H9 (cell line): Measurements from ENCODE around the gene OR2AK2. TPM values are rescaled to one million over a fixed set of nuclear protein-coding genes. Genes with fewer than 3 reads are reported as not detected.

Source experiments
- DNase-seq: peaks from one replicate; pipeline ENCODE4 v3.0.0-alpha.2; 2017
- H2AFZ ChIP-seq: one replicate; pipeline ENCODE4 v1.6.1; 2013; ENCODE audit warnings: mild to moderate bottlenecking, low read length, control low read depth, moderate library complexity
- H2AK5ac ChIP-seq: 2 replicates; pipeline ENCODE4 v1.6.1; 2013; ENCODE audit warnings: low read length, control low read depth, mixed read lengths; ENCODE audit not compliant: insufficient read length
- H2BK120ac ChIP-seq: one replicate; pipeline ENCODE4 v1.6.1; 2013; ENCODE audit warnings: low read depth, mild to moderate bottlenecking, low read length, control low read depth, inconsistent platforms; ENCODE audit not compliant: poor library complexity, severe bottlenecking
- H2BK12ac ChIP-seq: 2 replicates; pipeline ENCODE4 v1.6.1; 2013; ENCODE audit warnings: low read length, control low read depth, mixed read lengths, low read depth; ENCODE audit not compliant: insufficient read length
- H2BK15ac ChIP-seq: 2 replicates; pipeline ENCODE4 v1.6.1; 2013; ENCODE audit warnings: low read depth, low read length, control low read depth
- H2BK20ac ChIP-seq: one replicate; pipeline ENCODE4 v1.6.1; 2013; ENCODE audit warnings: low read depth, mild to moderate bottlenecking, low read length, control low read depth, inconsistent platforms; ENCODE audit not compliant: poor library complexity, severe bottlenecking
- H2BK5ac ChIP-seq: 2 replicates; pipeline ENCODE4 v1.6.1; 2013; ENCODE audit warnings: low read length, control low read depth, mixed read lengths; ENCODE audit not compliant: insufficient read length
- H3K14ac ChIP-seq: 2 replicates; pipeline ENCODE4 v1.6.1; 2013; ENCODE audit warnings: low read length, control low read depth; ENCODE audit not compliant: insufficient read depth
- H3K18ac ChIP-seq: 2 replicates; pipeline ENCODE4 v1.6.1; 2013; ENCODE audit warnings: low read depth, mild to moderate bottlenecking, mixed read lengths, low read length, control low read depth; ENCODE audit not compliant: insufficient read length
- H3K23ac ChIP-seq: 2 replicates; pipeline ENCODE4 v1.6.1; 2013; ENCODE audit warnings: low read length, control low read depth, mixed read lengths, low read depth; ENCODE audit not compliant: insufficient read length
- H3K23me2 ChIP-seq: 2 replicates; pipeline ENCODE4 v1.6.1; 2013; ENCODE audit warnings: low read depth, mild to moderate bottlenecking, mixed read lengths, low read length, control low read depth; ENCODE audit not compliant: insufficient read length, poor library complexity, severe bottlenecking
- H3K27ac ChIP-seq: 2 replicates; pipeline ENCODE4 v1.5.1; 2013; ENCODE audit warnings: low read length, control low read depth, mixed read lengths, low read depth; ENCODE audit not compliant: insufficient read length
- H3K27me3 ChIP-seq: 2 replicates; pipeline ENCODE4 v1.6.1; 2013; ENCODE audit warnings: low read length, control low read depth, inconsistent platforms; ENCODE audit not compliant: insufficient read depth
- H3K4ac ChIP-seq: 2 replicates; pipeline ENCODE4 v1.6.1; 2013; ENCODE audit warnings: low read depth, mild to moderate bottlenecking, control low read depth, inconsistent platforms, low read length, moderate library complexity
- H3K4me1 ChIP-seq: 2 replicates; pipeline ENCODE4 v1.6.1; 2013; ENCODE audit warnings: low read length, control low read depth, inconsistent platforms; ENCODE audit not compliant: insufficient read depth
- H3K4me2 ChIP-seq: 2 replicates; pipeline ENCODE4 v1.6.1; 2013; ENCODE audit warnings: low read length, control low read depth, mixed read lengths; ENCODE audit not compliant: insufficient read length, insufficient read depth
- H3K56ac ChIP-seq: 2 replicates; pipeline ENCODE4 v1.6.1; 2013; ENCODE audit warnings: low read depth, mild to moderate bottlenecking, mixed read lengths, low read length, control low read depth; ENCODE audit not compliant: insufficient read length
- H3K79me1 ChIP-seq: 2 replicates; pipeline ENCODE4 v1.6.1; 2013; ENCODE audit warnings: low read depth, mild to moderate bottlenecking, moderate library complexity, low read length, control low read depth, inconsistent platforms; ENCODE audit not compliant: insufficient read depth, poor library complexity, severe bottlenecking
- H3K79me2 ChIP-seq: 2 replicates; pipeline ENCODE4 v1.6.1; 2013; ENCODE audit warnings: low read length, control low read depth, inconsistent platforms; ENCODE audit not compliant: insufficient read depth
- H3K9ac ChIP-seq: 2 replicates; pipeline ENCODE4 v1.6.1; 2013; ENCODE audit warnings: low read length, control low read depth, mixed read lengths; ENCODE audit not compliant: insufficient read length; ENCODE audit errors: extremely low read depth
- H3K9me3 ChIP-seq: one replicate; pipeline ENCODE4 v1.6.1; 2013; ENCODE audit warnings: low read depth, low read length, inconsistent platforms; ENCODE audit not compliant: control insufficient read depth
- H3T11ph ChIP-seq: one replicate; pipeline ENCODE4 v1.6.1; 2013; ENCODE audit warnings: mild to moderate bottlenecking, low read length, control low read depth, inconsistent platforms
- H4K20me1 ChIP-seq: one replicate; pipeline ENCODE4 v1.6.1; 2013; ENCODE audit not compliant: control insufficient read depth, insufficient read length, insufficient read depth
- H4K5ac ChIP-seq: 2 replicates; pipeline ENCODE4 v1.6.1; 2013; ENCODE audit warnings: low read depth, mild to moderate bottlenecking, mixed read lengths, low read length, control low read depth; ENCODE audit not compliant: insufficient read length
- H4K8ac ChIP-seq: replicated peaks from 2 replicates; pipeline ENCODE4 v1.6.1; 2013; ENCODE audit warnings: low read length, control low read depth, mixed read lengths, low read depth; ENCODE audit not compliant: insufficient read length
- H4K91ac ChIP-seq: 2 replicates; pipeline ENCODE4 v1.6.1; 2013; ENCODE audit warnings: low read depth, mild to moderate bottlenecking, moderate library complexity, mixed read lengths, low read length, control low read depth; ENCODE audit not compliant: insufficient read length
- H3K27ac Mint-ChIP-seq, 3 experiments: 2 replicates in 2 of 3; 3 replicates in 1 of 3; pipeline ENCODE4 v1.8.0; 2020 to 2021; ENCODE audit warnings: mixed read lengths in 3 of 3, mild to moderate bottlenecking in 1 of 3, moderate library complexity in 1 of 3
- H3K27me3 Mint-ChIP-seq: 2 replicates; pipeline ENCODE4 v1.8.0; 2021; ENCODE audit warnings: low read depth, mild to moderate bottlenecking, moderate library complexity, mixed read lengths
- H3K36me3 Mint-ChIP-seq, 3 experiments: 2 replicates in 2 of 3; 3 replicates in 1 of 3; pipeline ENCODE4 v1.8.0; 2020 to 2021; ENCODE audit warnings: low read depth in 3 of 3, mixed read lengths in 3 of 3; ENCODE audit not compliant: insufficient read depth in 1 of 3
- H3K4me1 Mint-ChIP-seq, 2 experiments: 2 replicates each; pipeline ENCODE4 v1.8.0; 2020; ENCODE audit warnings: mixed read lengths in 2 of 2
- H3K4me3 Mint-ChIP-seq, 2 experiments: 2 replicates in 1 of 2; 3 replicates in 1 of 2; pipeline ENCODE4 v1.8.0; 2020 to 2021; ENCODE audit warnings: mild to moderate bottlenecking in 2 of 2, mixed read lengths in 2 of 2, moderate library complexity in 1 of 2
- H3K9me3 Mint-ChIP-seq, 2 experiments: 2 replicates in 1 of 2; 3 replicates in 1 of 2; pipeline ENCODE4 v1.8.0; 2020; ENCODE audit warnings: mild to moderate bottlenecking in 2 of 2, mixed read lengths in 2 of 2, moderate library complexity in 1 of 2
- WGBS: extraction: QIAGEN DNeasy Blood & Tissue Kit; methylation state at CpG from one replicate; pipeline ENCODE4 v1.1.7; 2013; ENCODE audit warnings: missing lambda C conversion rate, low lambda C conversion rate, mixed read lengths; ENCODE audit not compliant: insufficient read length; ENCODE audit errors: extremely low coverage; 5-methylcytosine and 5-hydroxymethylcytosine counted together
- total RNA-seq: library from RNA; stranded (reverse); gene quantifications from 2 replicates; pipeline ENCODE4 v1.2.1, GENCODE V29; 2021
- TF ChIP-seq, protein P1 (sequence below): fragments of 200-600 bp; sonication (generic); conservative IDR thresholded peaks from 3 replicates; pipeline ENCODE4 v1.8.0; 2021; ENCODE audit warnings: antibody characterized with exemption, mild to moderate bottlenecking

The OR2AK2 gene
- total RNA-seq, 1 experiment from 2014 or later, result not detected

DNA sequence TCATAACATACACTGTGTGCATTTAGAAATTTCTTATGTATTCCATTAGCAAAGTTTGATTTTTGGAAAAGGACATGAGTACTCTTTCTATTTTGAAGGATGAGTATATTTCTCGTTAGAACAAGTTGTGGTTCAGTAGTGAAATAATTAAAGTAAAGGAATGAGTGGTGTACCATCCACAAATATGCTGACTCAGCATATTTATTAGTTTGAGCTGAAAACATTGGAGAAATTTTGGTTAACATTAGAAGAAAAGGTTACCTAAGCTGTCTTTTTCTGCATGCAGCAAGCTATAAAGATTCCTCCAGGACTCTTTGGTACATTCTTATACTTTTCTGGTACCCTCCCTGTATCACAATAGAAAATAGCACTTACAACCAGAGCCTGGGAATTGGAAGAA lies 42.7 kb downstream of the OR2AK2 start:
- Histone ChIP-seq H3K4me2 (no peak overlapping the region), H2BK5ac (no peak overlapping the region), H3K18ac (no peak overlapping the region), H3K27ac (no peak overlapping the region), H3K4ac (no peak overlapping the region), H2BK15ac (no peak overlapping the region), H2BK12ac (no peak overlapping the region), H3K23me2 (no peaks in the 10 kb centered on the region), H4K5ac (no peak overlapping the region), H3K79me2 (no peaks in the 10 kb centered on the region), H3K79me1 (no peaks in the 10 kb centered on the region), H4K20me1 (no peaks in the 10 kb centered on the region), H3T11ph (no peak overlapping the region), H4K8ac (no peak overlapping the region), H2BK20ac (no peak overlapping the region), H3K27me3 (no peaks in the 10 kb centered on the region), H3K4me1 (no peaks in the 10 kb centered on the region), H2BK120ac (no peak overlapping the region), H2AFZ (no peak overlapping the region), H2AK5ac (no peak overlapping the region), H3K23ac (no peak overlapping the region), H4K91ac (no peak overlapping the region), H3K9me3 (peaks cover 57% of the 10 kb centered on the region), H3K9ac (no peak overlapping the region), H3K56ac (no peak overlapping the region), H3K14ac (no peak overlapping the region)
- Mint-ChIP-seq H3K9me3 (peaks cover 87 to 90% of the 10 kb centered on the region in 2 experiments), H3K4me1 (no peaks in the 10 kb centered on the region), H3K27me3 (no peaks in the 10 kb centered on the region; the same call in 1 of the 2 replicates), H3K4me3 (no peak overlapping the region), H3K27ac (no peak overlapping the region), H3K36me3 (peaks cover 7 to 35% (median 8%) of the 10 kb centered on the region in 3 experiments; a peak in 6 of 7 replicates)
- TF ChIP-seq, protein P1, sequence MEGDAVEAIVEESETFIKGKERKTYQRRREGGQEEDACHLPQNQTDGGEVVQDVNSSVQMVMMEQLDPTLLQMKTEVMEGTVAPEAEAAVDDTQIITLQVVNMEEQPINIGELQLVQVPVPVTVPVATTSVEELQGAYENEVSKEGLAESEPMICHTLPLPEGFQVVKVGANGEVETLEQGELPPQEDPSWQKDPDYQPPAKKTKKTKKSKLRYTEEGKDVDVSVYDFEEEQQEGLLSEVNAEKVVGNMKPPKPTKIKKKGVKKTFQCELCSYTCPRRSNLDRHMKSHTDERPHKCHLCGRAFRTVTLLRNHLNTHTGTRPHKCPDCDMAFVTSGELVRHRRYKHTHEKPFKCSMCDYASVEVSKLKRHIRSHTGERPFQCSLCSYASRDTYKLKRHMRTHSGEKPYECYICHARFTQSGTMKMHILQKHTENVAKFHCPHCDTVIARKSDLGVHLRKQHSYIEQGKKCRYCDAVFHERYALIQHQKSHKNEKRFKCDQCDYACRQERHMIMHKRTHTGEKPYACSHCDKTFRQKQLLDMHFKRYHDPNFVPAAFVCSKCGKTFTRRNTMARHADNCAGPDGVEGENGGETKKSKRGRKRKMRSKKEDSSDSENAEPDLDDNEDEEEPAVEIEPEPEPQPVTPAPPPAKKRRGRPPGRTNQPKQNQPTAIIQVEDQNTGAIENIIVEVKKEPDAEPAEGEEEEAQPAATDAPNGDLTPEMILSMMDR, result no peak
- no peak for DNase-seq
- WGBS, result no CpG with 5 or more reads among the region's 1 CpG
